NB4 (cell line): ENCODE results near the gene MUC6.

Source experiments
- CTCF ChIP-seq: IDR thresholded peaks from one replicate; pipeline ENCODE4 v1.5.1; 2012; ENCODE audit warnings: low read depth, low read length
- MAX ChIP-seq: IDR thresholded peaks from 2 replicates; pipeline ENCODE4 v1.6.1; 2011; ENCODE audit warnings: low read depth, low read length
- POLR2A ChIP-seq: IDR thresholded peaks from 2 replicates; pipeline ENCODE4 v1.6.1; 2011; ENCODE audit warnings: mild to moderate bottlenecking; ENCODE audit not compliant: insufficient read length; ENCODE audit errors: extremely low read depth

GRCh38 chr11:1015064-1015463 is 21.5 kb downstream of the MUC6 start:
- TF ChIP-seq CTCF: no peak
- TF ChIP-seq POLR2A: no peak
- no peak for TF ChIP-seq MAX
